HG02981 (cell line): ENCODE measurements around the gene HLF.
A peak's percentile ranks its signal among the peaks of the same experiment; 100 is the strongest.

Experiments used
- ATAC-seq: cut with Tn5 transposase; IDR thresholded peaks from one replicate; pipeline ENCODE4 v1.9.1; 2021; ENCODE audit warnings: mild to moderate bottlenecking, moderate library complexity; ENCODE audit not compliant: unreplicated experiment

Gene HLF

GRCh38 chr17:55288356-55289105 lies 23.8 kb downstream of the HLF start:
- ATAC-seq: no peak

GRCh38 chr17:55289106-55289446 lies 24.3 kb downstream of the HLF start:
- no peak for ATAC-seq

GRCh38 chr17:55289978-55290377 lies 25.2 kb downstream of the HLF start:
- no peak for ATAC-seq

DNA sequence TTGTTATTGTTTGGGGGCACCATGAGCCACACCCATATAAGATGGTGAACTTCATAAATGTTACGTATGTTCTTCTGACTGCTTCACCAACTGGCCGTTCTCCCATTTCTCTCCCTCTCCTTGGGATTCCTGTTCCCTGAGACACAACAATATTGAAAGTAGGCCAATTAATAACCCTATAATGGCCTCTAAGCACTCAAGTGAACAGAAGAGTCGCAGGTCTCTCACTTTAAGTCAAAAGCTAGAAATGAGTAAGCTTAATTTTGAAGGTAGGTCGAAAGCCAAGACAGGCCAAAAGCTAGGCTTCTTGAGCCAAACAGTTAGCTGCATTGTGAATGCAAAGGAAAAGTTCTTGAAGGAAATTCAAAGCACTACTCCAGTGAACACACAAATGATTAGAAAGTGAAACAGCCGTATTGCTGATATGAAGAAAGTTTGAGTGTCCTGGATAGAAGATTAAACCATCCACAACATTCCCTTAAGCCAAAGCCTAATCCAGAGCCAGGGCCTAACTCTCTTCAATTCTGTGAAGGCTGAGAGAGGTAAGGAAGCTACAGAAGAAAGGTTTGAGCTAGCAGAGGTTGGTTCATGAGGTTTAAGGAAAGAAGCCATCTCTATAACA lies 25.8 kb downstream of the HLF start:
- no peak for ATAC-seq

DNA sequence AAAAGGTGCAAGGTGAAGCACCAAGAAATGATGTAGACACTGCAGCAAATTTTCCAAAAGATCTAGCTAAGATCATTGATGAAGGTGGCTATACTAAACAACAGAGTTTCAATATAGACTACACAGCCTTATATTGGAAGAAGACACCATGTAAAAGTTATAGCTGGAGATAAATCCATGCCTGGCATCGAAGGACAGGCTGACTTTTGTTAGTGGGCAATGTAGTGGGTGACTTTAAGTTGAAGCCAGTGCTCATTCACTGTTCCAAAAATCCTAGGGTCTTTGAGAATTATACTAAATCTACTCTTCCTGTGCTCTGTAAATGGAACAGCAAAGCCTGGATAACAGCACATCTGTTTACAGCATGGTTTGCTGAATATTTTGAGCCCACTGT lies 26.4 kb downstream of the HLF start:
- ATAC-seq: no peak

- no peak for ATAC-seq
Observed at GRCh38 chr17:55292094-55292493, 27.3 kb downstream of the HLF start.

- ATAC-seq: no peak
Observed at GRCh38 chr17:55294042-55294751, 29.4 kb downstream of the HLF start.

GRCh38 chr17:55295411-55296170 lies 30.8 kb downstream of the HLF start:
- peak; percentile 84 for ATAC-seq

- ATAC-seq: no peak
Observed at GRCh38 chr17:55296171-55296695, 31.5 kb downstream of the HLF start.

DNA sequence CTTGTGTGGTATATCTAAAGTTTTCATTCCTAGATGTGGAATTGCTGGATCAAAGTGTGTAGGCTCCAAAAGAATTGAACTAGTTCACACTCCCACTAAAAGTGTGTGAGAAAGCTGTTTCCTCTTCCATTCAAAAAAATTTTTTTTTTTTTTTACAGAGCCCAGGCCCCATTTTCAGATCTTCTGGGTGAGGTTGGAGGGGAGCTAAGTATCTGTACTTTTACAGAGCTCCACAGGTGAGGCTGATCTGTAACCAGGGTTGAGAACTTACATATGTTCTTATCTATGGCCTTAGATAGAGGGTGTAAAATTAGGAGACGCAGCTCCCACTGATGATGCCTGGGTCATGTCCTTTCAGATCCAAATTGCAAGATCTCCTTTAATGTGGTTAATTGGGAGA lies 31.9 kb downstream of the HLF start:
- ATAC-seq: no peak

DNA sequence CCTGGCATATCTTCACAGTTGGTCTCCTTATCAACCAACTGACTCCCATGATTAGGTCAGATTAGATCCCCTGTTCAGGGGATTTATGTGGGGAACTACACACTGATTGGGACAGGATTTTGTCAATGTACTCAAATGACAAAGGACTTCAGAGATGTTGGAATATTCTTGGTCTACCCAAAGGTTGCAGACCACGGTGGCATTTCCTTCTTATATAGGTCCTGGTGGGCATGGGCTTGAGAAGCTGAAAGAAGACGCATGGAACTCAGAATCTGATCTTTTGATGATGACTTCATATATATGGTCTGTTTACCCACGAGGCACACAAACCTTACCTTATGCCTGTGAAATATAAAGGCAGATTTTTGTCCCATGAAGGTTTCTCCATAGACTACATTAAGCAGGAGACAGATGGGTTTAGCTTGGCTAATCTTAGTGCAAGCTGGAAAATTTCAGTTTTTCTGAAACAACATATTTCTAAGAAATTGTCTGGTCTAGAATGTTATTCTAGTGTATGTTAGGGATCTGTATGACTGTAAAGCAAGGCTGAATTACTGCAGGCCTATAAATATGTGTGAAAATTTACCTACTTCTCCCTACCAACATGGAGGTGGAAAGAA lies 33.5 kb downstream of the HLF start:
- ATAC-seq: no peak

DNA sequence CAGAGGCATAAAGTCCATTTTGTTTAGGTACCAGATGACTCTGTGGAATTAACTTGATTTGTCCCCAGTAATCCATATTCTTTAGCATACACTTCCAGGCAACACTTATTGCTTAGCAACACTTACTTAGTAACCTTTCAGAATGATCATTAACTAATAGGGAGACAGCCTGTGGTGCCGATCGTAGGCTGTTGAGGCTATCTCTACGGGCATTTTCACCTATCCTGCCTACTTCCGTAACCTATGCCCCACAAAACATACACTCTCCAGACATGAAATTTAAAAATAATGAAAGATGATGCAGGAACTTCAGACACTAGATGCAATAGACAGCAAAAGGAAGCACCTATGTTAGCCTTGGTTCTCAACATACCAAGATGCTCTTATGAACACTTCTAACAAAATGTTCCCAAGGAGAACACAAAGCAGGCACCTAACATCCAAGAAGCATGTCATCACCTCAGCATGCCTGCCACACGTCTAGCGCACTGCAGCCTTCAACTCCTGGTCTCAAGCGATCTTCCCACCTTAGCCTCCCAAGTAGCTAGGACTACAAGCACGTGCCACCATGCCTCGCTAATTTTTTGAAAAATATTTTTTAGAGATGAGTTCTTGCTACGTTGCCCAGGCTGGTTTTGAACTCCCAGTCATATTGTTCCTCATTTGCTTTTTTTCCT lies 34.5 kb downstream of the HLF start:
- ATAC-seq: no peak

DNA sequence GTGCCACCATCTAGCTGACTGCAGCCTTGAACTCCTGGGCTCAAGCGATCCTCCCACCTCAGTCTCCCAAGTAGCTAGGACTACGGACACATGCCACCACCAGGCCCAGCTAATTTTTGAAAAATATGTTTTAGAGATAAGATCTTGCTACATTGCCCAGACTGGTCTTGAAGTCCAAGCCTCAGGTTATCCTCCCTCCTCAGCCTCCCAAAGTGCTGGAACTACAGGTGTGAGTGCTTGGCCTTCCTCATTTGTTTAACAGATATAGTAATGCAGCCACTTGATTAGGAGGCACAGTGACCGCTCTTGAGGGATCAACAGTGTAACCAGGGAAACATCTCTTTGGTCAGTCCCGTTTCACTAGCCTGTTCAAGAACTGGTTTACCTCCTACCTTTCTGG lies 35.1 kb downstream of the HLF start:
- ATAC-seq: no peak

DNA sequence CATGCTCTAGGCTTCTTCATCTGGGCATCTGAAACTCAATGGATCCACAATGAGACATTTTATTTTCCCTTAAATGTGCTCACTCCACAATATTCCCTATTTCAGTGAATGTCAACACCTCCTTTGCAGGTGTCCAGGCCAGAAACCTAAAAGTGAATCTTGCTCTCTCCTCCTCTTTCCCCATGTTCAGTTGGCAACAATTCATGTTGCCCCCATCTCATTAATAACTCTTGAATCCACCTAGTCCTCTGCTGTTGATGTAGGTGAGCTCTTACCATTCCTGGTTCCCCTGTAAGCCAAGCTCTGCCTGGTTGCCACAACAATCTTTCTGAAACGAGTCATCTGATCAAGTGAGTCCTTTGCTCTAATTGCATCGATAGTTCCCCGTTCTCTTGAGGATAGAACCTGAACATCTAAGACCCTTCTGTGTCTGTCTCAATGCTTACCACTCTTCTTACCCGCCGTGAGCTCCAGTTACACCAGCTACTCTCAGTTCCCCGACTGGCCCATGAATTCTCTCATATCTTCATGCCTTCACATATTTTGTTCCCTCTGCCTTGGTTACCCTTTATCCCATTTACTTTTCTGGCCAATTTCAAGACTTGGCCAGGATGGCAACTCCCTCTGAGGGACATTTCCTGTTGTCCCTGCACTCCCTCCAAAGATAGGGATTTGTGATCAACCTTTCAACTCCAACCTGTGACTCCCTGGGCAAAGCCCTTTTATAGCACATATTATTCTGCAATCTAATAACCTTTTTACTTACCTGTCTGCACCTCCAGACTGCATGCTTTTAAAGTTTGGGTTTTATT lies 35.9 kb downstream of the HLF start:
- ATAC-seq: no peak

DNA sequence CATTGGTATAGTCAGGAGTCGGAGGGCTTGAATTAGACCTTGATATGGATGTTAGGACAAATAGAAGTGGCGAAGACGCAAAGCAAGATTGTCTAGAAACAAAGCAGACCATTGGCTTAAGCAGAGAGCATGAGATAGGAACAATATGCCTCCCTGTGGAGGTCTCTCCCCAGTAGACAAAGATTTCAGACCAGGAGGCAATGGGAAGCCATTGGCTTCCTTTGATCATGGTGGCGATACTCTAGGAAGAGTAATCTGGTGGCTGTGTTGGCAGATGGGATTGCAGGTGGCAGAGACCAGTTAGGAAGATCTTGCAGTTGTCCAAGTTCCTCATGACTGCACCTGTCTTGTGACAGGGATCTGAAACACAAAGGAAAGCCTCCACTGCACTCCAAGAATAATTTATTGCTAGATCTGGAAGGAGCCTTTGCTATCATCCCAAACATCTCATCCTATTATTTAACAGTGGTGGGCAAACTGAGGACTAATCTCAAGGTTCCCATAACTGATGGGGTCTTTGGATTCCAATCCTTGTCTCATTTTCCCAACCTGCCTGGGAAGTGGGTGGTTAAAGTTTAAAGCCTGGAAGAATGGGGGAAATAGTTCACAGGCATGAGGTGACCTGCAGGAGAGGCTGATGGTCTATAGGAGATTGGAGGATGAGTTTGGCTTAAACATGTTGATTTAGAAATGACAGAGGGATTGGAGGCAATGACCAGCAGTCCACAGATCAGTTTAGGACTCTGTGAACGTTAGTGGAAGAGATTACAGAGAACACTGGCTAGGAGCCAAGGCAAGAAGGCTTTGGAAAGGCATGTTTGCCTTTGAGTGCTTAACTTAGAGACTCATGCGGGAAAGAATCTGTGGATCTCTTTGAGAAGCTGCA lies 37.0 kb downstream of the HLF start:
- no peak for ATAC-seq

- ATAC-seq: no peak
Observed at GRCh38 chr17:55302407-55302787, 37.6 kb downstream of the HLF start.

GRCh38 chr17:55303008-55303493 lies 38.3 kb downstream of the HLF start:
- no peak for ATAC-seq

DNA sequence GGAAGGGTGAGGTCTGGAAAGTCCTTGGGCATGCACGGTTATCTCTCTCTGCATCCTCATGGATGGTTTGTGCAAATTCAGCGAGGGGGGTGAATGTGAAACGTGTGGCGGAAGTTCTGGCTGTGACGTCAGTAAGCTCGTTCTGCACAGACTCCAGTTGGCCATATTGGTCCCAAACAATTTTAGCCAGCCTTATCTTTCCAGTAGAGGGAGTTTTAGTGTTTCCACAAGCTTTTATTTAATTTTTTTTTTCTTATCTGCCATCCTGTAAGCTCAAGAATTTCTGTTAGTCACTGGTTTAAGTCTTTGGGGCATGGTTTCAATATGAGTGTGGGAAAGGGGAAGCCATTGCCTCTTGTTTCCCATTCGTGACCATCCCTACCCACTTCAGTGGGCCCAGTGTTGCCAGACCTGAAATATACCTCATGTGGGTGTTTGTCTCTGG lies 39.0 kb downstream of the HLF start:
- ATAC-seq: no peak
